HepG2 (cell line): ENCODE results near the gene ZNF813. TPM values are rescaled to one million over a fixed set of nuclear protein-coding genes. Genes with fewer than 3 reads are reported as not detected.
A peak's percentile ranks its signal among the peaks of the same experiment; 100 is the strongest.

Experiments
- ATAC-seq: fragments of 200-7000 bp; cut with Tn5 transposase; 3 replicates; pipeline ENCODE4 v1.9.1; 2020; ENCODE audit warnings: mild to moderate bottlenecking, moderate library complexity
- BruUV-seq: library from RNA; stranded (reverse); fragments of 400-500 nt; replicated peaks from 2 replicates; lab custom pipeline; 2021; lab: Mats Ljungman, UMichigan
- CTCF ChIA-PET: fragments of 300-600 bp; formaldehyde crosslinking; extraction: SDS; loops from one replicate; lab custom pipeline; 2021; ENCODE audit warnings: low total read pairs, inconsistent platforms, low intra/inter-chr PET ratio; lab: Yijun Ruan, JAX
- POLR2A ChIA-PET: fragments of 350-600 bp; sonication (Branson Sonifier 250); formaldehyde crosslinking; loops from one replicate; lab custom pipeline; 2020; ENCODE audit warnings: antibody characterized with exemption, inconsistent platforms; lab: Yijun Ruan, JAX
- DNase-seq: peaks from one replicate; pipeline ENCODE4 v3.0.0-alpha.2; 2015; ENCODE audit warnings: low spot score
- FAIRE-seq: peaks from 3 replicates; lab custom pipeline; 2011; peaks lifted over from hg19 to GRCh38; lab: Jason Lieb, UNC
- H2AFZ ChIP-seq: one replicate; pipeline ENCODE4 v1.6.1; 2011; ENCODE audit warnings: low read length, inconsistent platforms
- H3K27ac ChIP-seq: fragments of 300-600 bp; 3 replicates; pipeline ENCODE4 v1.8.0; 2011; ENCODE audit warnings: mixed run types, mild to moderate bottlenecking, mixed read lengths, low read length, inconsistent platforms; ENCODE audit not compliant: insufficient read depth; ENCODE audit errors: extremely low read length
- H3K27me3 ChIP-seq, 2 experiments: fragments of 200-600 bp in 1 of 2; 2 replicates in 1 of 2; 3 replicates in 1 of 2; pipeline versions ENCODE4 v1.6.0 to v1.8.0; 2011; ENCODE audit warnings: low read length in 2 of 2, mild to moderate bottlenecking in 2 of 2, moderate library complexity in 2 of 2, inconsistent platforms in 1 of 2; ENCODE audit not compliant: insufficient read depth in 2 of 2, control insufficient read depth in 1 of 2
- H3K36me3 ChIP-seq, 2 experiments: fragments of 200-600 bp in 1 of 2; replicated peaks in 1 of 2; 2 replicates in 1 of 2; 3 replicates in 1 of 2; pipeline versions ENCODE4 v1.5.1 to v1.8.0; 2011; ENCODE audit warnings: low read length in 2 of 2, inconsistent platforms in 1 of 2; ENCODE audit not compliant: insufficient read depth in 2 of 2, control insufficient read depth in 1 of 2
- H3K4me1 ChIP-seq: 2 replicates; pipeline ENCODE4 v1.5.1; 2012; ENCODE audit warnings: low read length, inconsistent platforms; ENCODE audit not compliant: insufficient read depth
- H3K4me2 ChIP-seq: 2 replicates; pipeline ENCODE4 v1.6.0; 2011; ENCODE audit warnings: low read depth, low read length, inconsistent platforms
- H3K4me3 ChIP-seq, 3 experiments: fragments of 200-600 bp in 1 of 3; sonication (generic), shearing (Covaris generic) in 1 of 3; replicated peaks in 1 of 3; 2 replicates each; pipeline ENCODE4 v1.5.1; 2011 to 2016; ENCODE audit warnings: low read length in 3 of 3, inconsistent platforms in 2 of 3, low read depth in 2 of 3, mild to moderate bottlenecking in 2 of 3, control low read depth in 1 of 3, mixed read lengths in 1 of 3; ENCODE audit not compliant: insufficient read depth in 1 of 3
- H3K79me2 ChIP-seq: one replicate; pipeline ENCODE4 v1.6.1; 2011; ENCODE audit warnings: low read length, inconsistent platforms; ENCODE audit not compliant: insufficient read depth
- H3K9ac ChIP-seq: 2 replicates; pipeline ENCODE4 v1.6.0; 2011; ENCODE audit warnings: mild to moderate bottlenecking, low read depth, low read length, inconsistent platforms; ENCODE audit not compliant: insufficient read depth
- H3K9me3 ChIP-seq: 2 replicates; pipeline ENCODE4 v1.5.1; 2012; ENCODE audit warnings: mild to moderate bottlenecking, low read length
- H4K20me1 ChIP-seq: 2 replicates; pipeline ENCODE4 v1.6.0; 2011; ENCODE audit warnings: inconsistent platforms, mild to moderate bottlenecking, low read length, moderate library complexity; ENCODE audit not compliant: insufficient read depth
- AGO2 ChIP-seq: fragments of 200-400 bp; formaldehyde crosslinking; optimal IDR thresholded peaks from 2 replicates; pipeline ENCODE3; 2017; ENCODE audit warnings: mild to moderate bottlenecking, low read depth, low read length, moderate library complexity
- CTCF ChIP-seq: sonication (generic); formaldehyde crosslinking; IDR thresholded peaks from 2 replicates; pipeline ENCODE4 v1.5.0; 2020; ENCODE audit warnings: mild to moderate bottlenecking, missing genetic modification reagents, moderate library complexity
- KMT2A ChIP-seq: sonication (generic); formaldehyde crosslinking; IDR thresholded peaks from 2 replicates; pipeline ENCODE4 v1.4.0; 2020; ENCODE audit warnings: missing genetic modification reagents
- KMT2B ChIP-seq: IDR thresholded peaks from 2 replicates; pipeline ENCODE4 v1.6.1; 2016; ENCODE audit warnings: missing genetic modification reagents, missing compliant biosample characterization
- MAFF ChIP-seq: IDR thresholded peaks from 2 replicates; pipeline ENCODE4 v1.6.1; 2011; ENCODE audit warnings: low read depth, low read length, improper control_type of control experiment
- NRL ChIP-seq: sonication (generic); formaldehyde crosslinking; IDR thresholded peaks from 2 replicates; pipeline ENCODE4 v1.5.0; 2020; ENCODE audit warnings: missing genetic modification reagents, mild to moderate bottlenecking, moderate library complexity, borderline replicate concordance
- PATZ1 ChIP-seq: sonication (generic); formaldehyde crosslinking; IDR thresholded peaks from 2 replicates; pipeline ENCODE4 v1.4.0; 2020; ENCODE audit warnings: missing genetic modification reagents
- POLR2G ChIP-seq: fragments of 200-400 bp; formaldehyde crosslinking; IDR thresholded peaks from 2 replicates; pipeline ENCODE4 v1.6.1; 2018; ENCODE audit warnings: mild to moderate bottlenecking, low read depth, low read length, moderate library complexity
- PRMT3 ChIP-seq: sonication (generic); formaldehyde crosslinking; IDR thresholded peaks from 2 replicates; pipeline ENCODE4 v1.8.1; 2022; ENCODE audit warnings: low read depth, mild to moderate bottlenecking, moderate library complexity, missing genetic modification reagents, borderline replicate concordance
- RARA ChIP-seq: IDR thresholded peaks from 2 replicates; pipeline ENCODE4 v1.6.1; 2016; ENCODE audit warnings: missing genetic modification reagents, missing compliant biosample characterization
- SMARCC2 ChIP-seq: fragments of 450-650 bp; IDR thresholded peaks from 2 replicates; pipeline ENCODE4 v1.6.1; 2017; ENCODE audit warnings: antibody characterized with exemption, mild to moderate bottlenecking
- TMF1 ChIP-seq: sonication (generic); formaldehyde crosslinking; IDR thresholded peaks from 2 replicates; pipeline ENCODE4 v1.8.1; 2022; ENCODE audit warnings: low read depth, missing genetic modification reagents
- ZBTB38 ChIP-seq: sonication (generic); formaldehyde crosslinking; IDR thresholded peaks from 2 replicates; pipeline ENCODE4 v1.5.1; 2020; ENCODE audit warnings: mild to moderate bottlenecking, missing genetic modification reagents
- ZNF138 ChIP-seq: sonication (generic); formaldehyde crosslinking; IDR thresholded peaks from 2 replicates; pipeline ENCODE4 v1.5.0; 2020; ENCODE audit warnings: mild to moderate bottlenecking, low read depth, missing genetic modification reagents
- ZNF232 ChIP-seq: sonication (generic); formaldehyde crosslinking; IDR thresholded peaks from 2 replicates; pipeline ENCODE4 v1.4.0; 2020; ENCODE audit warnings: missing genetic modification reagents, borderline replicate concordance
- ZNF382 ChIP-seq: sonication (generic); formaldehyde crosslinking; IDR thresholded peaks from 2 replicates; pipeline ENCODE4 v1.5.0; 2020; ENCODE audit warnings: missing genetic modification reagents, mild to moderate bottlenecking, borderline replicate concordance
- ZNF543 ChIP-seq: sonication (generic); formaldehyde crosslinking; IDR thresholded peaks from 2 replicates; pipeline ENCODE4 v1.4.0; 2020; ENCODE audit warnings: mild to moderate bottlenecking, missing genetic modification reagents
- WGBS: methylation state at CpG from one replicate; pipeline ENCODE4 v1.1.6; 2017; ENCODE audit warnings: low lambda C conversion rate; 5-methylcytosine and 5-hydroxymethylcytosine counted together
- in situ Hi-C: cut with HindIII; loops from 2 replicates; pipeline ENCODE4 v1.10.0; 2017; ENCODE audit warnings: low pct_unique_long_range_greater_than_20kb; ENCODE audit not compliant: extremely low pct_ligation_motif_present
- intact Hi-C: fragments of 100-400 bp; cut with micrococcal nuclease; formaldehyde crosslinking; loops from one replicate; pipeline ENCODE4 v1.10.0; 2022; ENCODE audit not compliant: unreplicated experiment
- polyA plus RNA-seq, 8 experiments: library from polyadenylated mRNA; depleted of rRNA in 3 of 8; stranded (reverse) in 7 of 8; unstranded in 1 of 8; fragments of >200 nt; fragmentation: Illumina TruSeq in 4 of 8; extraction: Trizol in 4 of 8; gene quantifications; 2 replicates each; pipeline versions ENCODE4 v1.2.1 to v1.2.3, GENCODE V29; 2011 to 2016; ENCODE audit warnings: low read depth in 4 of 8, missing spikeins in 1 of 8, mixed read lengths in 1 of 8; ENCODE audit not compliant: insufficient read depth in 1 of 8
- total RNA-seq, 5 experiments: library from RNA; depleted of rRNA; stranded (reverse); fragments of >200 nt; fragmentation: Illumina TruSeq; extraction: Trizol; gene quantifications; 2 replicates each; pipeline ENCODE4 v1.2.3, GENCODE V29; 2016; ENCODE audit warnings: low read depth in 1 of 5
- TF ChIP-seq, protein P1 (sequence below): sonication (generic); formaldehyde crosslinking; IDR thresholded peaks from 2 replicates; pipeline ENCODE4 v1.8.0; 2022; ENCODE audit warnings: mild to moderate bottlenecking, missing genetic modification reagents; ENCODE audit not compliant: insufficient replicate concordance
- TF ChIP-seq, protein P2 (sequence below): IDR thresholded peaks from 2 replicates; pipeline ENCODE4 v1.6.1; 2012; ENCODE audit warnings: inconsistent platforms

The ZNF813 gene
- total and polyA plus RNA-seq, 2 of the 13 experiments (the other 11 are each of a cell fraction or from before 2014, with no cell fraction given), result 2.1 to 8.9 TPM

GRCh38 chr19:53545271-53546065 is 77.9 kb downstream of the ZNF813 start:
- no peak; the same call in 2 of the 3 replicates for ATAC-seq
- peaks cover 25% of the 10 kb centered on the region for H3K79me2 ChIP-seq
- H3K4me3 ChIP-seq, result no peak overlapping the region
- H3K9me3 ChIP-seq, result no peaks in the 10 kb centered on the region
- peaks cover 3 to 9% of the 10 kb centered on the region in 2 experiments; a peak in 2 of 5 replicates for H3K36me3 ChIP-seq
- no peak overlapping the region for H2AFZ ChIP-seq
- WGBS, result 96% methylated on average over 13 of the region's 25 CpGs
- FAIRE-seq, result no peak
- H3K4me2 ChIP-seq, result no peak overlapping the region
- ChIA-PET POLR2A (no interaction called here), CTCF (no interaction called here)
- no TSS peak for BruUV-seq
- DNase-seq, result no peak
- no peaks in the 10 kb centered on the region for H4K20me1 ChIP-seq
- in situ Hi-C loops (no loop called here), intact Hi-C loops (no loop called here)
- no peak overlapping the region for H3K9ac ChIP-seq
- H3K27ac ChIP-seq, result no peak overlapping the region
- H3K4me1 ChIP-seq, result peaks cover 48% of the 10 kb centered on the region
- no peaks in the 10 kb centered on the region for H3K27me3 ChIP-seq
- TF ChIP-seq AGO2, result no peak
- TF ChIP-seq, protein P1, sequence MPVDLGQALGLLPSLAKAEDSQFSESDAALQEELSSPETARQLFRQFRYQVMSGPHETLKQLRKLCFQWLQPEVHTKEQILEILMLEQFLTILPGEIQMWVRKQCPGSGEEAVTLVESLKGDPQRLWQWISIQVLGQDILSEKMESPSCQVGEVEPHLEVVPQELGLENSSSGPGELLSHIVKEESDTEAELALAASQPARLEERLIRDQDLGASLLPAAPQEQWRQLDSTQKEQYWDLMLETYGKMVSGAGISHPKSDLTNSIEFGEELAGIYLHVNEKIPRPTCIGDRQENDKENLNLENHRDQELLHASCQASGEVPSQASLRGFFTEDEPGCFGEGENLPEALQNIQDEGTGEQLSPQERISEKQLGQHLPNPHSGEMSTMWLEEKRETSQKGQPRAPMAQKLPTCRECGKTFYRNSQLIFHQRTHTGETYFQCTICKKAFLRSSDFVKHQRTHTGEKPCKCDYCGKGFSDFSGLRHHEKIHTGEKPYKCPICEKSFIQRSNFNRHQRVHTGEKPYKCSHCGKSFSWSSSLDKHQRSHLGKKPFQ (CRISPR knock-in tag), result no peak
- TF ChIP-seq CTCF (CRISPR knock-in tag), result 0 out of 2 replicates have a peak, but pooled peaks have one; percentile 3
- TF ChIP-seq MAFF, result no peak
- TF ChIP-seq ZNF232, result peak; percentile 26; the same call in 1 of the 2 replicates
- TF ChIP-seq RARA (CRISPR knock-in tag), result no peak
- TF ChIP-seq TMF1 (CRISPR knock-in tag), result no peak
- TF ChIP-seq, protein P2, sequence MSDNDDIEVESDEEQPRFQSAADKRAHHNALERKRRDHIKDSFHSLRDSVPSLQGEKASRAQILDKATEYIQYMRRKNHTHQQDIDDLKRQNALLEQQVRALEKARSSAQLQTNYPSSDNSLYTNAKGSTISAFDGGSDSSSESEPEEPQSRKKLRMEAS, result no peak
- no peak for TF ChIP-seq ZNF543
- no peak for TF ChIP-seq ZNF138 (CRISPR knock-in tag)
- no peak for TF ChIP-seq PATZ1 (CRISPR knock-in tag)
- TF ChIP-seq KMT2A, result no peak
- TF ChIP-seq PRMT3 (CRISPR knock-in tag), result no peak
- 0 out of 2 replicates have a peak, but pooled peaks have one; percentile 7 for TF ChIP-seq NRL (CRISPR knock-in tag)
- peak; percentile 35; the same call in 1 of the 2 replicates for TF ChIP-seq ZBTB38 (CRISPR knock-in tag)
- TF ChIP-seq POLR2G, result no peak
- no peak for TF ChIP-seq KMT2B (CRISPR knock-in tag)
- TF ChIP-seq SMARCC2, result no peak
- TF ChIP-seq ZNF382 (CRISPR knock-in tag), result no peak
